Nephron progenitor cell (in vitro differentiated cells): ENCODE data around the gene SETDB1.

Experiments
- DNase-seq: peaks from one replicate; pipeline ENCODE4 v3.0.0; 2021
- H3K27ac Mint-ChIP-seq: 2 replicates; pipeline ENCODE4 v1.8.0; 2021; ENCODE audit warnings: mild to moderate bottlenecking, moderate library complexity, mixed read lengths
- H3K27me3 Mint-ChIP-seq: 2 replicates; pipeline ENCODE4 v1.8.0; 2021; ENCODE audit warnings: mild to moderate bottlenecking, low read depth, mixed read lengths; ENCODE audit not compliant: poor library complexity
- H3K36me3 Mint-ChIP-seq: 2 replicates; pipeline ENCODE4 v1.8.0; 2021; ENCODE audit warnings: low read depth, mixed read lengths
- H3K4me1 Mint-ChIP-seq: 2 replicates; pipeline ENCODE4 v1.8.0; 2021; ENCODE audit warnings: mixed read lengths
- H3K4me3 Mint-ChIP-seq: 2 replicates; pipeline ENCODE4 v1.8.0; 2021; ENCODE audit warnings: mild to moderate bottlenecking, moderate library complexity, mixed read lengths
- H3K9me3 Mint-ChIP-seq: 2 replicates; pipeline ENCODE4 v1.8.0; 2021; ENCODE audit warnings: mild to moderate bottlenecking, moderate library complexity, mixed read lengths
- TF ChIP-seq, protein P1 (sequence below): fragments of 200-600 bp; sonication (generic); IDR thresholded peaks from 2 replicates; pipeline ENCODE4 v1.5.0; 2021; ENCODE audit warnings: antibody characterized with exemption

Gene SETDB1

DNA sequence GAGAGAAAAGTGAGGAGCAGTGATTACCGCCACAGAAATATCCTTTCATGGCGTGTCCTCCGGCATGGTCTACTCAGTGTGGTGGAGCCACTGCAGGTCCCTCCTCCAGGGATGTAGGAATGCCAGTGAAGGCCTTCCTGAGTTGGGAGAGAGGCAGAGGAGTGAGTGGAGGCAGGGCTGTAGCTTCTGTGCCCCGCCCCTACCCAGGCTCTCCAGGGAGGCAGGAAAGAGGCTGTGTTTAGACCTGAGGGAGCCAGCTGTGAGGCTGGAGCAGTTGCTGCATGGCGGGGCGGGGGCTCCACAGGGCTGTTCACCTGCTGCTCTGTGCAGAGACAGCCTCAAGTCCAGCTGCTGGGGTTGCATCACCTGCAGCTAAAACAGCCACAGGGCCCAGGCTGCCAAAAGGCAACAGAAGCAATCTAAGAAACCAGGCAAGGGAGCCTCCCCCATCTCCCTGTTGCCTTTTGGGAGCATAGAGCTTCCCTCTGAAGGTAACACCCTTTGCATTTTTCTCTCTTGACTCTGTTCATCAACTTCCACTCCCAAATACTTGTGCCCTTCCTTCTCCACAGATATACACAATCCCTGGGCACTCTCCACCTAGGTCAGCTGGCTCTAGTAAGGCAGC lies 55.1 kb downstream of the SETDB1 start:
- H3K4me1 Mint-ChIP-seq, result peaks cover 75% of the 10 kb centered on the region
- DNase-seq, result peak; percentile 57
- TF ChIP-seq, protein P1, sequence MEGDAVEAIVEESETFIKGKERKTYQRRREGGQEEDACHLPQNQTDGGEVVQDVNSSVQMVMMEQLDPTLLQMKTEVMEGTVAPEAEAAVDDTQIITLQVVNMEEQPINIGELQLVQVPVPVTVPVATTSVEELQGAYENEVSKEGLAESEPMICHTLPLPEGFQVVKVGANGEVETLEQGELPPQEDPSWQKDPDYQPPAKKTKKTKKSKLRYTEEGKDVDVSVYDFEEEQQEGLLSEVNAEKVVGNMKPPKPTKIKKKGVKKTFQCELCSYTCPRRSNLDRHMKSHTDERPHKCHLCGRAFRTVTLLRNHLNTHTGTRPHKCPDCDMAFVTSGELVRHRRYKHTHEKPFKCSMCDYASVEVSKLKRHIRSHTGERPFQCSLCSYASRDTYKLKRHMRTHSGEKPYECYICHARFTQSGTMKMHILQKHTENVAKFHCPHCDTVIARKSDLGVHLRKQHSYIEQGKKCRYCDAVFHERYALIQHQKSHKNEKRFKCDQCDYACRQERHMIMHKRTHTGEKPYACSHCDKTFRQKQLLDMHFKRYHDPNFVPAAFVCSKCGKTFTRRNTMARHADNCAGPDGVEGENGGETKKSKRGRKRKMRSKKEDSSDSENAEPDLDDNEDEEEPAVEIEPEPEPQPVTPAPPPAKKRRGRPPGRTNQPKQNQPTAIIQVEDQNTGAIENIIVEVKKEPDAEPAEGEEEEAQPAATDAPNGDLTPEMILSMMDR, result no peak
- H3K27ac Mint-ChIP-seq, result peak overlapping the region; percentile 72
- no peaks in the 10 kb centered on the region for H3K36me3 Mint-ChIP-seq
- no peaks in the 10 kb centered on the region for H3K9me3 Mint-ChIP-seq
- H3K4me3 Mint-ChIP-seq, result peak overlapping the region; percentile 49
- H3K27me3 Mint-ChIP-seq, result peaks cover 7% of the 10 kb centered on the region

DNA sequence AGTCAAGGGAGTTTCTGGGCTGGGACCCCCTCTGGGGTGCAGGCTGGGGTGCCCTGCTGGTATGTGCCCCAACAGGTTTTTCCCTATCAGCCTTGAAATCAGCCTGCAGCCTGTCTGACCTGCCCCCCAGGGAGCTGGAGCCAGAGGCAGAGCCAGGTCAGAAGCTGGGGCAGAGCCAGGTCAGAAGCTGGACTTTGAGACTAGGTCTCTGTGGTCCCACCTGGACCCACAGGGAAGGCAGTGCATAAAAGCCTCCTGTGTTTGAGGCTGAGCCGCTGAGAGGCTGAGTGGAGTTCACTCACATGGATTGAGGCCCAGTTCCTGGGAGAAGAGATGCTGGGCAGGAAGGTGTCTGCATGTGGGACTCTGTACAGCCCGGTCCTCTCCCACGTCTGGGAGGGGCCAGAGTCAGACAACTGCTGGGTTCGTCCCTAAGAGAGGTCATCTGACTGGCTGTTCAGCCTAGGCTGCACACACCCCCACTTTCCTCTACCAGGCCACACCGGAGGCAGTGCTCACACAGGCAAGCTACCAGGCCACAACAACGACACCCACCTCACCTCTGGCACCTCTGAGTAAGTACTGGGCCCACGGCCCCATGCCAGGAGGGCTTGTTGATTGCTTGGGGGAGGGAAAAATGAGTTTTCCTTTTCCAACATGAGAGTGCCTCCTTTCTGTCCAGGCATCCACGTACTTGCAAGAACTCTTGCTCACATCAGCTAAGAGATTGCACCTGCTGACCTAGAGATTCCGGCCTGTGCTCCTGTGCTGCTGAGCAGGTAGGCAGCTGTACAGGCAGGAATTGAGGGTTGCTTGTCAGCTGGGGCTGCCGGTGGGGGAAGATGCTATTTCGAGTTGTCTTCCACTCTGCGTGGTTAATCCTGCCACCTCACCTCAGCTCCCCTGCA lies 55.9 kb downstream of the SETDB1 start, which contains the start of gene ANXA9:
TSS of gene ANXA9 (plus strand) at position 488 of the 908 bp plus-strand sequence. CDS start 814 bp downstream, outside the sequence.
- DNase-seq, result no peak
- TF ChIP-seq, protein P1, result no peak
- H3K27me3 Mint-ChIP-seq, result peaks cover 4% of the 10 kb centered on the region
- peak within 1 kb of the TSS; percentile 72 for H3K27ac Mint-ChIP-seq
- H3K36me3 Mint-ChIP-seq, result no peaks in the 10 kb centered on the region
- H3K4me3 Mint-ChIP-seq, result peak within 1 kb of the TSS; percentile 49
- H3K9me3 Mint-ChIP-seq, result no peaks in the 10 kb centered on the region
- peaks cover 73% of the 10 kb centered on the region for H3K4me1 Mint-ChIP-seq

DNA sequence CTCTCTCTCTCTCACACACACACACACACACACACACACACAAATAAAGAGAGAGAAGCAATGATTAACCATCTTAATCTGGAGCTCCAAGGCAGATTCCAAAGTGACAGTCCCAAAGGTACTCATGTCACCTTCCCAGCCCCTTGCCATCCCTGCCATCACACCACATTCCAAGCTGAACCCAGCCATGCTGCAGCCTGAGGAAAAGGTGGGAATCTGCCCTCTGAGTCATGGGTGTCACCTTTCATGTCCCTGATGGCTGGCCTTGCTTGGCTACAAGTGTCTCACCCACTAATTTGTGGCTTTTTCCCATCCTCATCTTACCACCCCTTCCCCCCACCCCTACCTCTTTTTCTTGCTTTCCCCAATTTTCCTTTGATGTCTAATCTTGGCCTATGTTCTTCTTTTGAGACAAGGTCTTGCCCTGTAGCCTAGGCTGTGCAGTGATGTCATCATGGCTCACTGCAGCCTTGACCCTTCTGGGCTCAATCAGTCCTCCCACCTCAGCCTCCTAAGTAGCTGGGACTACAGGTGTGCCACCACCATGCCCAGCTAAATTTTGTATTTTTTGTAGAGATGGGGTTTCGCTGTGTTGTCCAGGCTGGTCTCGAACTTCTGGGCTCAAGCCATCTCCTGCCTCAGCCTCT lies 59.1 kb downstream of the SETDB1 start:
- H3K4me1 Mint-ChIP-seq, result peaks cover 71% of the 10 kb centered on the region
- no peaks in the 10 kb centered on the region for H3K9me3 Mint-ChIP-seq
- H3K36me3 Mint-ChIP-seq, result no peaks in the 10 kb centered on the region
- TF ChIP-seq, protein P1, result no peak
- no peak overlapping the region for H3K4me3 Mint-ChIP-seq
- peaks cover 3% of the 10 kb centered on the region for H3K27me3 Mint-ChIP-seq
- no peak for DNase-seq
- peak overlapping the region; percentile 61 for H3K27ac Mint-ChIP-seq

DNA sequence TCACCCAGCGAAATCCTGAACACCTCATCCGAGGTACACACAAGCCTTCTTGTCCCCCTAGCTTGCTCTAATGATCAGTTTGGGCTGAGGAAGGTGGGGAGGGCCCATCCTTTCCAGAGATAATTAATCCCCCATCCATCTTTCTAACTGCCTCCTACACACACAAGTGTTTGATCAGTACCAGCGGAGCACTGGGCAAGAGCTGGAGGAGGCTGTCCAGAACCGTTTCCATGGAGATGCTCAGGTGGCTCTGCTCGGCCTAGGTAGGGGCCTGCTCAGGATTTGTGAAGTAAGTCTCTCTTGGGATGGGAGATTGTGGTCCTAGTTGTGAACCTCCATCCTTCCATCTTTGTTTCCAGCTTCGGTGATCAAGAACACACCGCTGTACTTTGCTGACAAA lies 61.8 kb downstream of the SETDB1 start:
- H3K4me3 Mint-ChIP-seq, result no peak overlapping the region
- H3K4me1 Mint-ChIP-seq, result peaks cover 52% of the 10 kb centered on the region
- no peaks in the 10 kb centered on the region for H3K36me3 Mint-ChIP-seq
- H3K27ac Mint-ChIP-seq, result no peak overlapping the region
- peaks cover 3% of the 10 kb centered on the region for H3K27me3 Mint-ChIP-seq
- no peak for DNase-seq
- H3K9me3 Mint-ChIP-seq, result no peaks in the 10 kb centered on the region
- TF ChIP-seq, protein P1, result no peak

DNA sequence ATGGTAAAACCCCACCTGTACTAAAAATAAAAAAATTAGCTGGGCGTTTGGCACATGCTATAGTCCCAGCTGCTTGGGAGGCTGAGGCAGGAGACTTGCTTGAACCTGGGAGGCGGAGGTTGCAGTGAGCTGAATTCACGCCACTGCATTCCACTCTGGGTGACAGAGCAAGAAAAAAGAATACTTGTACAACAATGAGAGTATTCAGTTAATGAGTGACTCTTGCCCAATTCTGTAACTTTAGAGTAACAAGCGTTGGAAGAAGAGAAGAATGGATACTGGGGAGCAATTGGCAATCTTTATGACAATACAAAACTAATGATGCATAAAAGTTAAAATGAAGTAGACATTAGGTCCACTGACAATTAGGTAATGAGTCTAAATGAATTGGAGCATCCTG lies 66.5 kb downstream of the SETDB1 start:
- Mint-ChIP-seq H3K9me3 (no peaks in the 10 kb centered on the region), H3K27me3 (peaks cover 5% of the 10 kb centered on the region), H3K4me1 (peaks cover 25% of the 10 kb centered on the region), H3K36me3 (no peaks in the 10 kb centered on the region), H3K27ac (no peak overlapping the region), H3K4me3 (no peak overlapping the region)
- TF ChIP-seq, protein P1, result no peak
- no peak for DNase-seq
